COLO829 (cell line): ENCODE results near the gene VWC2L.

ENCODE experiments used
- DNase-seq: peaks from one replicate; pipeline ENCODE4 v3.0.0; 2012; ENCODE audit warnings: low spot score

Gene VWC2L

GRCh38 chr2:214410918-214411554, at the start of gene VWC2L:
VWC2L (plus strand) TSS chr2:214411054; CDS start chr2:214414194, 3,140 bp downstream.
- DNase-seq = peak; percentile 45

DNA sequence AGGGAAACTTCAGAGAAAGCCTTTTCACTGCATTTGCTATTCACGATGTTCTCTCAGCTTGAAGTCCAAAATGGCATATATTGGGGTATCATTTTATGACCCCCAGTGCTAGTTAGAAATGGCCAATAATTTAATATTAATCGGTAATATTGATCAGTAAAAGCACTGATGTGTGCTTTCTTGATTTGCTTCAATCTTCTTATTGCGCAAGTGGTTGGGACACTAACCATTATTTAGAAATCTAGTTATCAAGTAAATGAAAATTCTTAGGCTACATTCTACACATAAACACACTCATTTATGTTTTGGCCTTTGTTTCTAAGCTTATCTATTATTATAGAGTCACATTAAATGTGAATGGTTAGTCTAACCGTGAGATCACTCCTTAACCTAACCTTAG, 49.7 kb upstream of the VWC2L start:
- no peak for DNase-seq

DNA sequence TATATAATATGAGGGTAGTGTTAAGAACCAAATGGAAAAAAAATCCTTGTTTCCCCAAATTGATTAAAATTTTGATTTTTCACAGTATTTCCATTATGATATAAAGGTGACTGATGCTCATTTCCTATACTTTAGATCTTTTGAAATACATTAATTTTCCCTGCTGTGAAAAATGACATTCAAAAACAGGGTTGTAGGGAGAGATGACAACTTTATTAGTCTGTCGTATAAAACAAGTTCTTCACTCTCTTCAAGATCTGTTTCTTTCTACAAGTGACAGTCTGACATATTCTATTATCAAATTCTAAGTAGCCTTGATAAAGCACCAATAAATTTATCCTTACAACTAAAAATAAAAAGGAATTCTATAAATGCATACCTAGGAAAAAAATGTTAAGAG, 45.3 kb upstream of the VWC2L start:
- DNase-seq = no peak

- DNase-seq = no peak
Measured at GRCh38 chr2:214367171-214367570, 43.7 kb upstream of the VWC2L start.

GRCh38 chr2:214376618-214377285, 34.1 kb upstream of the VWC2L start:
- DNase-seq = no peak

DNA sequence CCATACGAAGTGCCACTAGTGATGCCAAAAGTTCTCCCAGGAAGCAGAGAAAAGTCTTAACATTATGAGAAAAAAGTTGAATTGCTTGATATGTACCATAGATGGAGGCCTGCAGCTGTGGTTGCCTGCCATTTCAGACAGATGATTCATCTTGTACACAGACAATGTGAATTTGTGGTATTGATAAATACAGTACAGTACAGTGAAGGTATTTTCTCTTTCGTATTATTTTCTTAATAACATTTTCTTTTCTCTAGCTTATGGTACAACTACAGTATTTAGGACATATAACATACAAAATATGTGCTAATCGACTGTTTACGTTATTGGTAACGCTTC, 33.6 kb upstream of the VWC2L start:
- no peak for DNase-seq

DNA sequence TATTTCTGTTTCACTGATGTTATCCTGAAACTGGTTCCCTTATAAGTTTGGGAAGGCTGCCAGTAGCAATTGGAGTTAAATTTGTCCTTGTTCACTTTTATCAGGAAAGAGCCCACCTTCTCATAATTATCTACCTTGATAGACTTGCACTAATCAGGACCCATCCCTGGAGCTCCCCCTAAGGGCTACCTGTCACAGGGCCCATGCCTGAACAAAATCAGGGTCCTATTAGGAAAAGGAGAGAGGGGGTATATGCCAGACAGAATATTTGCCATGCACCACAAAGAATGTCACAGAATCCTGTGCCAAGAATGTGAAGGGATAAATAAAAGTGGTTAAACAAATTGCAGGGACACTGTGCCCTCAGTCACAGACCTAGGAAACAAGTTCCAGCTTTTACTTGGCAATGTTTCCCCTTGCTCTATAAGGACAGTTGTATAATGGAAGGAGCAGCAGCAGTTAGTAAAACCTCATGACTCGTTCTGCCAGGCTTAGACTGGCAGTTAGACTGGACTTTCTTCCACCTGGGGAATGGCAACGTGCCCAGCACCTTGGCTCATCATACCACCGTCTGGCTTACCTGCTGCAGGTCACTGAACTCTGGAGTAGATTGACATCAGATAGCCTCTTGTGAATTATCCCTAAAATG, 32.3 kb upstream of the VWC2L start:
- DNase-seq = no peak

- no peak for DNase-seq
Measured at GRCh38 chr2:214379227-214379626, 31.6 kb upstream of the VWC2L start.

GRCh38 chr2:214380681-214381080, 30.2 kb upstream of the VWC2L start:
- DNase-seq = no peak

DNA sequence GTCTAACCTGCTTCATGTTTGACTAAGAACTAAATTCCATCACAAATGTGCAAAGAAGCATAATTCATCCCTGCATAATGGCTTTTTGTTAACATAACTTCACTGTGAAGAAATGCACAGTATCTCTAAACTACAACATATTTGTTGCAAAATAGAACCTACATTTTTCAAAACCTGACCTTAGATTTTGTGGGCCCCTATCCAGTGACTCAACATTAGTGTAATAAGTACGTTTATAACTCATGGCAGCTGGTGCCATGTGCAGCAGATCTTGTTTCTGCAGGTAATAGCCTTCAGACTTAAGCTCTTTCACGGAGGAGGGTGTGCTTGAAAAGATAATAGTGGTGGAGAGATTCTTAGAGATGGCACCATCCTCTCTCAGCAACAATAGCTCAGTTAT, 28.6 kb upstream of the VWC2L start:
- DNase-seq = no peak

GRCh38 chr2:214386720-214387119, 24.1 kb upstream of the VWC2L start:
- DNase-seq = no peak

- DNase-seq = no peak
Measured at GRCh38 chr2:214389334-214389733, 21.5 kb upstream of the VWC2L start.

- DNase-seq = no peak
Measured at GRCh38 chr2:214393796-214394195, 17.1 kb upstream of the VWC2L start.

GRCh38 chr2:214395040-214395439, 15.8 kb upstream of the VWC2L start:
- DNase-seq = no peak

- DNase-seq = no peak
Measured at GRCh38 chr2:214401580-214401979, 9.3 kb upstream of the VWC2L start.

DNA sequence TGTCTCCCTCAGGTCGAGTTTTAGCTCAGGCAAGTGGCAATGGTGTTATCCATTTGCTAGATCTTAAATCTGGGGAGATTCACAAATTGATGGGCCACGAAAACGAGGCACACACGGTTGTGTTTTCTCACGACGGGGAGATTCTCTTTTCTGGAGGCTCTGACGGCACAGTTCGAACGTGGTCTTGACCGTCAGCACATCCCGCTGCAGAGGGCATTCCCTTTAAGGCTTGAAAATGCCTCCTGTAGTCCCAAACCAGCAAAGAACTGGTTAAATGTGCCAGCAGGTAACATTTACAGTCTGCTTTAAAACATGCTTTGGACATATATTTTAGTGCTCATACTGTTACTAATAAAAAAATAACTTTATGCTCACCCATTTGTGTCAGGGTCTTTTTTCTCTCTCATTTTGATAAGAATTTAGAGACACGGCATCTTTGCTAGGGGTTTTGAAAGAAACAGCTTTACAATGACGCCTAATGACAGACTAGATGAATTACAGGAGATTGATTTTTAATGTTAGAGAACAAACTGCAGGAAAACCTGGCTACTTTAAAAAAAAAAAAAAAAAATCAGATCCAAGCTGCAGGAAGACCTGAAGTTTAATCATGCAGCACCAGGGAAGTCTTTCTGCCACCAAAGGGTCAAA, 602 bp upstream of the VWC2L start:
- no peak for DNase-seq

DNA sequence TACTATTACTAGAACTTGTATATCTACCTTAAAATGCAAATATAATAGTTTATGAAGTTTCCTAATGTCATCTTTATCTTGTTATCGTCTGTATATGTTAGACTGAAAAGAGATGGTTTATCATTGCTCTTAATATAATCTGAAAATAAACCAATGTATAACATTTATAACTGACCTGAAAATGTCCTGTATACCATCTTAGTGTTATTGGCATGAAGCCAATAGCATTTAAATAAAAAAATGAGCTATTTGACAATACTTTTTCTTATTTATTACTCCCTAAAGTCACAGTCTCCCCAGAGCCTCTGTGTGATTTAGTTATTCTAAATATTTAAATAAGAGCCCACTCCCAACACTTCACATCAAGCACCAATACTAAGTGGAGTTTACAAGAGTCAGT, 1.8 kb downstream of the VWC2L start:
- no peak for DNase-seq

- DNase-seq = no peak
Measured at GRCh38 chr2:214436470-214436869, 25.6 kb downstream of the VWC2L start.

GRCh38 chr2:214450118-214450894, 39.5 kb downstream of the VWC2L start:
- no peak for DNase-seq

GRCh38 chr2:214451516-214452275, 40.8 kb downstream of the VWC2L start:
- peak; percentile 72 for DNase-seq

DNA sequence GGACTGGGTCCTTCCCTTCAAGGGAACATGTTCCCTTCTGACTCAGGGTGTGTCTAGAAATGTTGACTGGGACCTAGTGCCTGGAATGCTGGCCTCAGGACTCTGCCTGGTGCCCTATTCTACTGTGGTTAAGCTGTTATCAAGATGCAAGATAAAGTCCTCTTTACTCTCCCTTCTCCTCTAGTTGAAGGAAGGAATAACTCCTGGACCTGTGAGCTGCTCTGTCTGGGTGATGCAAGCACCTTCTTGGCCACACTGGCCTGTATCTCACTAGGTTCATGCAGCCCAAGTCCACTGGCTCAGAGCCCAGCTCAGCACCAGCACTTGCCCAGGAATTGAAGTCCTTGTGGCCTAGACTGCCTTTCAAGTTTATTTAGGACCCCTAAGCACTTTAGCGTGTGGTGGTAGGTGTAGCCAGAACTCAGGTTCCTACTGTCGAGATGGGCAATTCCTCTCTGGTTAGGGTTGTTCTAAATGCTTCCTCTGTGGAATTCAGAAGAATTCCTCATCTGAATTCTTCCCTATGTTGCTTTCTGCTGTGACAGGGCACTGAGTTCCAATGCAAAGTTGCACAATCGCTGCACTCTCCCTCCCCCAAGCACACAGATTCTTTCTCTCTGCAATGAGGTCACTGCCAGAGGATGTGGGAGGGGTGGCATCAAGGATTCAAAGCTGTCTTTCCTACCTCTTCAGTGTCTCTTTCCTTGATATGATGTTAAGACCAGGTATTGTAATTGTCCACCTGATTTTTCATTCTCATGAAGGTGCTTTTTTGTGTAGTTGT, 54.7 kb downstream of the VWC2L start:
- DNase-seq = no peak
